CD4-positive, alpha-beta T cell treated with Interleukin-10 for 1 hour (primary cell): ENCODE results near the gene RHBDF2.
A peak's percentile ranks its signal among the peaks of the same experiment; 100 is the strongest.

ENCODE experiments used
- DNase-seq: peaks from one replicate; pipeline ENCODE4 v3.0.0-alpha.2; 2020

RHBDF2 gene

DNA sequence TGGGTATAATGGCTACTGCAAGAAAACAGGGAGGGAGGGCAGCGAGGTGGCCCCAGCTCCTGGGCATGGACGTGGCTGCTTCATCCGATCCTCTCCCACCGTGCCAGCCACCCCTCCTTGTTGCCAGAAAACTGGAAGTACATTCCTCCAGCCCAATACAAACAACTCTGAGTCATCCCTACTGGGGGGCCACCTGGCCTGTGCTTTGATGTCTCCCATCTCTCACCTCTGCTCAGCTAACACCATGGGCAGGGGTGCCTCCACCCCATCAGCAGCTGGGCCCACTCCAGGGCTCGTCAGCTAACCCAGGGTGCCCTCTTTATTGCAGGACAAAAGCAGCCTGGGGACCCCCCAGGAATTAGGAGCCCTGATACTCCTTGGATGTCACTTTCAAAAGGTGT is 2.0 kb downstream of the RHBDF2 start:
- DNase-seq = no peak

DNA sequence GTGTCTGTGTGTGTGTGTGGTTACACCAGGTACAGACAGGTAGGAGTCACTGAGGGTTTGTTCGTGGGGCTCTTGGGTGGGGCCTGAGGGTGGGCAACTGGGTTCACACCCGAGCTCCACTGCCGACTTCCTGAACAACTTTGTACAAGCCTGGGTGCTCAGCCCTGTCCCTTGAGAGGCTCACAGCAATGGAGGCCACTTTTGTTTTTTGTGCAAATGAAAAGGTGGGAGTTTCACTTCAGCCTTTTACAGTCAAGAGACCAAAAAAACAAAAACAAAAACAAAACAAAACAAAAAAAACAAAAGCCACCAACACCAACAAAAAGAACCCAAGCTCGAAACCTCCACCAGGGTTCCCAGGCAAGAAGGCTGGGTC is 2.4 kb downstream of the RHBDF2 start:
- peak; percentile 21 for DNase-seq

DNA sequence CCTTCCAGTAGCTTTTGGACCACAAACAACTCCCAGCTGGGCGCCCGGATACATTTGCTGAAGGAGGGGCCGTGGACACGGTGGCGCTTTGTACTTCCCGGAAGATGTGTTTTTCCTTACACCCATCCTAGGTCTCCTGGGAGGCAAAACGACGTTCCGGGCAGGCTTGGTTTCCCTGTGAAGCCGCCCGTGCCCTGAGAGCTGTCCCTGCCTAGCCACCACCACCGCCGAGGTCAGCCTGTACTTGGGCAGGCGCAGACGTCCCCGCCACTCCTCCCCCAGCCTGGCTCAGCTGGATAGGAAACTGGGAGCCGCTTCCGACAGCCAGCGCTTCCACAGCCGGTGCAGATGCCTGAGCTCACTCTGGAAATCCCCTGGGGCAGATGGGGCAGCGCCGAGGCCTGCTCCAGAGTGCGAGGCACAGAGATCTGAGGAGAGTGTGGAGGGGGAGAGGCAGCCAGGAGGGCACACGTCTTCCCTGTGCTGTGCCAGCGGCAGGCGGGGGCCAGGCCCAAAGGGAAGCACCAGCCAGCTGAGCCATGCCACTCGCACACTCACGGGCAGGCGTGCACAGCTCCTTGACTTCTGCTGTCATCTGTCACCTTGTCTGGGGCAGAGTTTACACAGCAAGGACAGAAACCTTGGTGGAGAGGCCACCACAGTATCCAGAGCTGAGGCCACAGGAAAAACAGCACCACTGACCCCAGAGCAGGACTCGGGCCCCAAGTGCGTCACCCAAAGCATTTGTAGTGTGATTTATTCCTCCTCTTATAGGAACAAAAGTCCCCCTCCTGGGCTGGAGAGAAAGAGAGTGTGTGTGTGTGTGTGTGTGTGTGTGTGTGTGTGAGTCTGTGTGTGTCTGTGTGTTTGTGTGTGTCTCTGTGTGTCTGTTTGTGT is 3.0 kb downstream of the RHBDF2 start:
- no peak for DNase-seq

DNA sequence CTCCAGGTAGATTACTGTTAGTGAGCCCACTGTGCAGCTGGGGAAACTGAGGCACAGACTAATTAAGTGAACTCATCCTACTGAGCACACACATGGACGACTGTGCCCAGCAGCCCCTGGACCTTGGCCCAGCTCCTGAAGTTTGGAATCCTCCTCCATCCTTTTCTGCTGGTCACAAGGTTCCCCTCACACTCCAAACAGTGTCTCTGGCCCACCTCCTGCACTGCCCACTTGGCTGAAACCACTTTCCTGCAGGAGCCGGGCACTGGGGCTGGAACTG is 3.6 kb downstream of the RHBDF2 start:
- DNase-seq = no peak

DNA sequence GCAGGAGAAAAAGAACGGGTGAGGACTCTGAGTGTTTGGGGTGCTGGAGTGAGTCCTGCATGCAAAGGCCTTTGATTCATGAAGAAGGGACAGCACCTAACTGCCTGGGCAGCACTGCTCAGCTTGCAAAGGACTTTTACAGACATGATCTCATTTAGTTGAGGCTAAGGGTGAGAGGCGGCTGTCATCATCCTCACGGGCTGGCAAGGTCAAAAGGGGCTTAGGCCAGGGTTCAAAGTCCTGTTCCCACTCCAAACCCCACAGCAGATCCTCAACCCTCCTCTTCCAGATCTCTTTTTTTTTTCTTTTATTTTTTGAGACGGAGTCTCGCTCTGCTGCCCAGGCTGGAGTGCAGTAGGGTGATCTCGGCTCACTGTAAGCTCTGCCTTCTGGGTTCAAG is 4.8 kb downstream of the RHBDF2 start:
- no peak for DNase-seq

- no peak for DNase-seq
These were observed 5.4 kb downstream of the RHBDF2 start for GRCh38 chr17:76495663-76496400.

DNA sequence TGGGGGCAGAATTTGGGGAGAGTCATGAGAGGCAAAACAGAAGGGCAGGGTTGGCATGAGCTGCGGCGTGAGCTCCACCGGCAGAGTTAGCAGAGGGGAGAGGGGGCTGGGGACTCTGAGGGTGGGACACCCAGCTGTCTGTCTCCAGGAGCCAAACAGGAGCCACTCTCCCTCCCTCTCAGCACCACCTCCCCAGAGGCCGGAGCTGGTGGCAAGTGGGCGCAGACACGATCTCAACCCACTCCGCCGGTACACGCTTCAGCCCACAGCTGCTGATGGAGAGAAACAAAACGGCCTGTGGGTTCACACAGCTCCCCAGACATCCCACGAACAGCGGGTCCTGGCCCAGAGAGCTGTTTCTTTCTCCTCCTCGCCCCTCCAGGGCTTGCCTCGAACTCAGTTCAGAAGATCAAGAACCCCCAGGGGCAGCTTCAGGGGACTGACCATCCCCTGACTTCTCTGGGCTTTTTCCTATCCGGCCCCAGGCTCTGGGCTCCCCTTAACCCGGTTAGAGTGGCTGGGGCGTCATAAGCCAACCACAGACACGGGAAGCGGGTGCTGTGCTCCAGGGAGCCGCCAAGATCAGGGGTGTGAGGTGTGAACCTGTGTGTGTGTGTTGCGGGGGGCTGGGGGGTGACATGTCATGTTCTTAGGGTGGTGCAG is 7.6 kb downstream of the RHBDF2 start:
- DNase-seq = peak; percentile 47

DNA sequence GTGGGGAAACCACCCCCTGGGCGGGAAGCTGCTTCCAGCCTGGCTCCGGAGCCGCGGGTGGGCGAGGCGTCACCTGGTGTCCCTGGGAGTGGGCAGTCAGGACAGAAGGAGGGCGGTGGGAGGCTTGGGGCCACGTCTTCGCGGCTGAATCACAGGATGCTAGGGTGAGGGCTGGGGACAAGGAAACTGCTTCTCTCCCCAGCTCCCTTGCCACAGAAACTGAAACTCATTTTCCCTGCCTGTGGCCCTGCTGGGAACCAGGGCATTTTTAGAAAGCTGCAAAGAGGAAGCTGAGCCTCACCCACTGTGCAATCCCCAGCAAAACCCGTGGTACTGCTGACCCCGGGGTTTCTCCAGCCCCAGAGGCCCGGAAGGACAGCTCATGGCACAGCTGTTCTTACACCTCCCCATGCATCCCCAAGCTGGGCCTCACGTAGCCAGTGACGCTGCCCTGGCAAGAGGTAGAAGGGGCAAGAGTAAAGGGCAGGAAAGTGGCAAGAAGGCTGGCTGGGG is 8.2 kb downstream of the RHBDF2 start:
- peak; percentile 56 for DNase-seq

DNA sequence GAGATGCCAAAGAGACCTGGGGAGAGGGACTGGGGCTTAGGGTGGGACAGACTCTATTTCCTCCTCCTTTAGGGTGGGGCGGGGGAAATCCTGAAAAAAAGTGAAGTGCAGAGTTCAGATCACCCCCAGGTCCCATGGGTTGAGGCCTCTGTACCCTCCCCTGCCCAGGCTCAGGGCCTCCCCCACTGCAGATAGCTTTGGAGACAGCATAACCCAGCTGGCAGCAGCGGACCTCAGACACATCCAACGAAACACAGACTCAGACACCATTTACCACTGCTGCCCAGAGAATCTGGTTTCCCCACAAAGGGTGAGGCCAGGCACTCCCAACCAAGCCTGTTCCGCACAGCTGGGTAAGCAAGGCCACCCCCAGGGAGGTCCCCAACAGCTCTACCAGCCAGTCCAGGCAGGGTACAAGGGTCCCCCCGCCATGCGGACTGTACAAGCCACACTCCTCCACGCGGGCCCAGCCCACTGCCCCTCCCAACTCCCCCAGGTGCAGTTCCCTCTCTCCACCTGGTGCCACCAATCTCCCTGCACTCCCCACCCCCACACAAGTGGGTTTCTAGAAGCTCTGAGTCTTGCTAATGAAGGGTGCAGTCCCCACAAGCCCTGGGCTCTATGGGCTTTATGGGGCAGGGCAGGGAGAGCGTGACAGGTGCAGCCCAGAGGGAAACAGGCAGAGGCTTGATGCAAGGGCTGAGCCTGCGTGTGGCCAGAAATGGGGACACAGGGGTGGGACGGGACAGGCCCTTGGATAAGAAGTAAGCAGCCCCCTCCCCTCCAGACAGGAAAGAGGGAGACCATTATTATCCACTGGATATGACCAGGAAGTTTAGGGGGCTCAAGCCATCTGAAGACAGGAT is 8.9 kb downstream of the RHBDF2 start:
- peak; percentile 17 for DNase-seq

DNA sequence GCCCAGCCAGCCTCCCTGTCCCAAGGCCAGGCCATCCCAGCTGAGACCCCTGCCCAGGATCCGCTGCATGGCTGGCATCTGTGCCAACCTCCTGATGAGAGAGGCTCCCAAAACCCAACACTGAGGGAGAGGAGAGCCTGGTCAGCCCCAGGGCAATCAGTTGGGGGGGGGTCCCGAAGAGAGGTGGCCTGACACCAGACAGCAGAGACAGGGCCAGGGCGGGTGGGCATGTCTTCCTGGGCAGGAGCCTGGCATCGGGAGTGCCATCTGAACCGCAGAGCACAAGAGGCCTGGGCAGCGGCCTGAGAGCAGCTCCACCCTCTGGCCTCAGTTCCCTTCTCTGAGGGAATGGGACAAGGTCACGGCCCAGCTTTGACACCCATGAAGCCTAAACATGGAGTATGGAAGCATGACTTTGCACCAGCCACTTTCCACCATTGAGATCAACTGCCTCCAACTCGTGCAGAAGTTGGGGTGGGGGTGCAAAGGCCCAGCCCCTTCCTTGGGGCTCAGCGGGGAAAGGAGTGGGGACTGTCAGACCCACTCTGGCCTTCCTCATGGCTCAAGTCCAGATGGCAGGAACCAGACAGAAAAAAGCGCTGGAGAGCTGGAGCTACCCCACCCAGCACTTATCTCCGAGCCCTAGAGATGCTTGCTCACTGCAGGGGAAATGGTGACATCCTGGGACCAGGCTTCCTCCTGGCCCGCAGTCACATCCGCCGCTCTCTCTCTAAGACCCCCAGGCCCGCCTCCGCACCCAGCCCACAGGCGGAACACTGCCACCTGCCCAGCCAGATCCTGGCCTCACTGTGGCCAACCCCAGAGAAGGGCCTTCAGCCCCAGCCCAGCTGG is 9.7 kb downstream of the RHBDF2 start:
- DNase-seq = no peak

- no peak for DNase-seq
These were observed 11.0 kb downstream of the RHBDF2 start for GRCh38 chr17:76490112-76490710.

DNA sequence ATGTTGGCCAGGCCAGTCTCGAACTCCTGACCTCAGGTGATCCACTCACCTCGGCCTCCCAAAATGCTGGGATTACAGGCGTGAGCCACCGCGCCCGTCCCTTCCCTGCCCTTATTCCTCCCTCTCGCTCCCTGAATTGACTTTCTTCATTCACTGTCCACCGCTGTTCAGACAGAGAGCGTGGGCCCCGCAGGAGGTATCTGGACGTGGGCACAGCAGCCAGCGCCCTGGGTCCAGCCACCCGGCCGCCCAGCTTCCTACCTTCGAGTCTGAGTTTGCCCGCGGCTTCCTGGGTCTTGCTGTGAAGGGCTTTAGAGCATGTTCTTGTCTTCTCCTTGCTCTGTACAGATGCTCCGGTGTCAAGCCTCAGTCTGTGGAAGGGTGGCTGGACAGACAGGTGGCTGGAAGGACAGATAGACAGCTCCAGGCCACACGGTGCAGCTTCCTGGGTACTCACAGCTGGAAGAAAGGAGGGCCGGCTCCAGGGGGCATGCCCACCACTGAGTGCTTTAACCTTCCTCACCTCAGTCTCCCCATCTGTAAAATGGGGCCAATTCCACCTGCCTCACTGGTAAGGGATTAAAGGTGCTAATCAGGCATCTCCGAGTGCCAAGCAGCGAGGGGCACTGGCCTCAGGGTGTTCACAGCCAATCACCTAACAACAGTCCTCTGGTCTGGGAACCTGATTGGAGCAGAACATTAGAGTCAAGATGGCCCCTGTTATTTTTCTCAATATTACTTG is 13.6 kb downstream of the RHBDF2 start:
- DNase-seq = no peak

- DNase-seq = no peak
These were observed 15.7 kb downstream of the RHBDF2 start for GRCh38 chr17:76485569-76485968.

- no peak for DNase-seq
These were observed 16.9 kb downstream of the RHBDF2 start for GRCh38 chr17:76484228-76484725.

- no peak for DNase-seq
These were observed 20.1 kb downstream of the RHBDF2 start for GRCh38 chr17:76481071-76481655.

DNA sequence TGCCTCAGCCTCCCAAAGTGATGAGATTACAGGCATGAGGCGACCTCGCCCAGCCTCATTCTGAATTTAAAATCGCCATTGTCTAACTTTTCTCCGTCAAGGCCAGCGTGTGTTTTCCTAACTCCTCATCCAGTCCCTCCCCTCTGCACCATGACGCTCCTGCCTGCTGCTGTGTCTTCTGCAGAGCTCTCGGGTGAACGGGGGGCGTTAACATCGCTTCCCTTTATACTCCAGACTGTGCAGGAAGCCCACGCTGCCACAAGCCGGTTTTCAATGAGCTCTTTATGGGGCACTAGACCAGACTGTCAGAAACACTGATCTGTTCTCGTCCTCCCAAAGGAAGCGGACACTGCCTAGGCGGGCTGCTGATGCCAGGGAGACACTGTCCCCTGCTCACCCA is 20.6 kb downstream of the RHBDF2 start:
- no peak for DNase-seq

DNA sequence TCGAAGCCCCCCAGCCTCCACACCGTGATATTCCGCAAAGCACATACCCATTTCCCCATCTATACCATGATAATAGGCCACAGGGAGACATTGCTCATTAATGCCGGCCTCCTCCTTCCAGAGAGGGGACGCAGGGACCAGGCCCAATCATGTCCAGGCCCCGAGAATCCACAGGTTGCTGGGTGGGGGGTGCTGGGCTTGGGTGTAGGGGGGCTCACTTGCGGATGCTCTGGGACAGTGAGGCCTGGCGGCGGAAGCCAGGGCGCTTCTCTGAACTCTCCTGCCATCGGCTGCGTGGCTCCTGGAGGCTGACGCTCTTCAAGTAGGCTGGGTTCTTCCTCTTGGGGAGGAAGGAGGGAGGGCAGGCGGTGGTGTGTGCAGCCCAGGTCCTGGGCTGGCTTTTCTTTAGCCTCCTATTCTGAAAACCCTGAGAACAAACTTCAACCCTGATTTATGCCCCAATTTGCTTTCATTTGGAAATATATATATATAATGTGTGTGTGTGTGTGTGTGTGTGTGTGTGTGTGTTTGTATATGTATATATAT is 21.6 kb downstream of the RHBDF2 start:
- DNase-seq = no peak

- no peak for DNase-seq
These were observed 22.3 kb downstream of the RHBDF2 start for GRCh38 chr17:76478730-76479514.

GRCh38 chr17:76478097-76478496 is 23.1 kb downstream of the RHBDF2 start:
- no peak for DNase-seq
